K562 (cell line): ENCODE results near the gene P2RX2. TPM values are rescaled to one million over a fixed set of nuclear protein-coding genes. Genes with fewer than 3 reads are reported as not detected.
A peak's percentile ranks its signal among the peaks of the same experiment; 100 is the strongest.

Experiments used
- ATAC-seq: fragments of 200-7000 bp; cut with Tn5 transposase; 3 replicates; pipeline ENCODE4 v1.9.1; 2020; ENCODE audit warnings: moderate library complexity
- BruUV-seq: library from RNA; stranded (reverse); fragments of 400-500 nt; replicated peaks from 2 replicates; lab custom pipeline; 2021; lab: Mats Ljungman, UMichigan
- CTCF ChIA-PET: fragments of 300-600 bp; formaldehyde crosslinking; extraction: SDS; loops from one replicate; lab custom pipeline; 2021; ENCODE audit warnings: low intra/inter-chr PET ratio; lab: Yijun Ruan, JAX
- POLR2A ChIA-PET: fragments of 300-600, 350-650 bp; sonication (Branson Sonifier 250); formaldehyde crosslinking; extraction: SDS; loops from one replicate; lab custom pipeline; 2021; ENCODE audit warnings: antibody characterized with exemption, inconsistent platforms; lab: Yijun Ruan, JAX
- DNase-seq, 4 experiments: peaks; one replicate each; pipeline versions ENCODE4 v3.0.0 to v3.0.0-alpha.2; 2011 to 2018; ENCODE audit warnings: low spot score in 3 of 4, mixed read lengths in 3 of 4; ENCODE audit errors: extremely low read depth in 1 of 4
- FAIRE-seq: peaks from 2 replicates; lab custom pipeline; 2011; peaks lifted over from hg19 to GRCh38; lab: Jason Lieb, UNC
- H2AFZ ChIP-seq: 2 replicates; pipeline ENCODE4 v1.6.0; 2011; ENCODE audit warnings: low read depth, low read length, control low read depth, inconsistent platforms
- H3K27ac ChIP-seq: fragments of 200-600 bp; 3 replicates; pipeline ENCODE4 v1.8.0; 2011; ENCODE audit warnings: low read depth, mild to moderate bottlenecking, control low read depth, inconsistent platforms, low read length, moderate library complexity, mixed read lengths; ENCODE audit errors: extremely low read depth
- H3K27me3 ChIP-seq, 2 experiments: fragments of 300-600 bp in 1 of 2; 2 replicates in 1 of 2; 3 replicates in 1 of 2; pipeline versions ENCODE4 v1.6.0 to v1.8.0; 2011; ENCODE audit warnings: inconsistent platforms in 2 of 2, low read length in 2 of 2, mild to moderate bottlenecking in 1 of 2, mixed read lengths in 1 of 2, moderate library complexity in 1 of 2; ENCODE audit not compliant: control insufficient read depth in 2 of 2, insufficient read depth in 2 of 2
- H3K36me3 ChIP-seq: fragments of 300-600 bp; 3 replicates; pipeline ENCODE4 v1.8.0; 2011; ENCODE audit warnings: mild to moderate bottlenecking, low read length, inconsistent platforms; ENCODE audit not compliant: control insufficient read depth, insufficient read depth
- H3K4me1 ChIP-seq, 2 experiments: fragments of 200-600 bp in 1 of 2; replicated peaks in 1 of 2; 2 replicates in 1 of 2; 3 replicates in 1 of 2; pipeline versions ENCODE4 v1.5.1 to v1.8.0; 2011; ENCODE audit warnings: inconsistent platforms in 2 of 2, low read length in 2 of 2, mild to moderate bottlenecking in 1 of 2, mixed read lengths in 1 of 2, moderate library complexity in 1 of 2; ENCODE audit not compliant: control insufficient read depth in 2 of 2, insufficient read depth in 2 of 2
- H3K4me2 ChIP-seq: 2 replicates; pipeline ENCODE4 v1.6.1; 2011; ENCODE audit warnings: low read length, control low read depth, inconsistent platforms, mixed read lengths; ENCODE audit not compliant: insufficient read depth
- H3K4me3 ChIP-seq: fragments of 200-600 bp; sonication (generic), shearing (Covaris generic); 2 replicates; pipeline ENCODE4 v1.5.1; 2016; ENCODE audit warnings: control low read depth, inconsistent platforms
- H3K79me2 ChIP-seq: fragments of 200-600 bp; 3 replicates; pipeline ENCODE4 v1.8.0; 2011; ENCODE audit warnings: low read length, inconsistent platforms; ENCODE audit not compliant: control insufficient read depth, insufficient read depth
- H3K9ac ChIP-seq, 2 experiments: 2 replicates each; pipeline versions ENCODE4 v1.6.0 to v1.6.1; 2011; ENCODE audit warnings: low read depth in 2 of 2, low read length in 2 of 2, control low read depth in 1 of 2, inconsistent platforms in 1 of 2, mild to moderate bottlenecking in 1 of 2, mixed read lengths in 1 of 2; ENCODE audit not compliant: insufficient read depth in 1 of 2
- H3K9me1 ChIP-seq: one replicate; pipeline ENCODE4 v1.6.0; 2011; ENCODE audit warnings: inconsistent platforms, mild to moderate bottlenecking, low read length, moderate library complexity; ENCODE audit not compliant: control insufficient read depth, insufficient read depth
- H3K9me3 ChIP-seq: replicated peaks from 2 replicates; pipeline ENCODE4 v1.5.1; 2011; ENCODE audit warnings: low read depth, low read length, inconsistent platforms; ENCODE audit not compliant: control insufficient read depth, insufficient read depth
- H4K20me1 ChIP-seq: replicated peaks from 2 replicates; pipeline ENCODE4 v1.6.1; 2011; ENCODE audit warnings: low read length, inconsistent platforms, mixed read lengths; ENCODE audit not compliant: control insufficient read depth, insufficient read depth
- CHD1 ChIP-seq: fragments of 200-600 bp; sonication (generic); IDR thresholded peaks from one replicate; pipeline ENCODE4 v1.6.1; 2012; ENCODE audit warnings: mild to moderate bottlenecking, moderate library complexity, low read length, inconsistent platforms
- DACH1 ChIP-seq: fragments of 450-650 bp; IDR thresholded peaks from 2 replicates; pipeline ENCODE4 v1.6.1; 2018; ENCODE audit not compliant: partially characterized antibody
- ELF2 ChIP-seq: fragments of 250-450 bp; sonication (Bioruptor Pico); IDR thresholded peaks from 2 replicates; pipeline ENCODE4 v1.5.0; 2021; ENCODE audit warnings: mild to moderate bottlenecking
- EP400 ChIP-seq: fragments of 450-650 bp; IDR thresholded peaks from 2 replicates; pipeline ENCODE4 v1.6.1; 2017; ENCODE audit warnings: antibody characterized with exemption, mild to moderate bottlenecking, moderate library complexity
- EWSR1 ChIP-seq: fragments of 450-650 bp; IDR thresholded peaks from 2 replicates; pipeline ENCODE4 v1.6.1; 2018; ENCODE audit warnings: borderline replicate concordance, mild to moderate bottlenecking, low read depth, moderate library complexity; ENCODE audit not compliant: partially characterized antibody
- HINFP ChIP-seq: fragments of 450-650 bp; conservative IDR thresholded peaks from 2 replicates; pipeline ENCODE4 v1.6.1; 2016; ENCODE audit warnings: missing genetic modification characterization, low read depth, mild to moderate bottlenecking, control low read depth, missing compliant biosample characterization
- HLTF ChIP-seq: fragments of 450-650 bp; IDR thresholded peaks from 2 replicates; pipeline ENCODE4 v1.6.1; 2016
- HMG20B ChIP-seq: fragments of 250-450 bp; sonication (Bioruptor Pico); IDR thresholded peaks from 2 replicates; pipeline ENCODE4 v1.5.0; 2021; ENCODE audit warnings: mild to moderate bottlenecking
- MEF2A ChIP-seq: IDR thresholded peaks from 2 replicates; pipeline ENCODE4 v1.6.1; 2011; ENCODE audit warnings: low read depth, mild to moderate bottlenecking, low read length, moderate library complexity; ENCODE audit not compliant: control insufficient read depth
- POLR2G ChIP-seq: fragments of 200-400 bp; formaldehyde crosslinking; IDR thresholded peaks from 2 replicates; pipeline ENCODE4 v1.6.1; 2017; ENCODE audit warnings: low read depth, mild to moderate bottlenecking, antibody characterized with exemption, low read length, moderate library complexity
- SIRT6 ChIP-seq: IDR thresholded peaks from one replicate; pipeline ENCODE4 v1.6.1; 2012; ENCODE audit warnings: low read depth, mild to moderate bottlenecking, control low read depth, inconsistent platforms, low read length, moderate library complexity
- TCF3 ChIP-seq: sonication (generic); formaldehyde crosslinking; IDR thresholded peaks from 2 replicates; pipeline ENCODE4 v1.4.0; 2020; ENCODE audit warnings: mild to moderate bottlenecking, missing genetic modification reagents
- TEAD2 ChIP-seq: fragments of 450-650 bp; IDR thresholded peaks from 2 replicates; pipeline ENCODE4 v1.6.1; 2016; ENCODE audit warnings: missing genetic modification characterization, control low read depth, missing compliant biosample characterization
- ZBTB17 ChIP-seq: fragments of 450-650 bp; formaldehyde crosslinking; IDR thresholded peaks from 2 replicates; pipeline ENCODE4 v1.4.0; 2020; ENCODE audit warnings: mild to moderate bottlenecking
- WGBS: fragments of 100-300 bp; shearing (Covaris generic); methylation state at CpG from one replicate; pipeline ENCODE4 v1.1.6; 2016; ENCODE audit warnings: low coverage, mixed read lengths; ENCODE audit not compliant: insufficient coverage; ENCODE audit errors: missing lambda C conversion rate; 5-methylcytosine and 5-hydroxymethylcytosine counted together
- in situ Hi-C: fragments of 300-500 bp; cut with MboI; formaldehyde crosslinking; loops from 4 replicates; pipeline ENCODE4 v1.15.0; 2018; ENCODE audit warnings: inconsistent platforms, mixed read lengths
- intact Hi-C: fragments of 100-400 bp; cut with micrococcal nuclease; formaldehyde crosslinking; loops from 2 replicates; pipeline ENCODE4 v1.14.2; 2022
- polyA plus RNA-seq, 8 experiments: library from polyadenylated mRNA; depleted of rRNA in 4 of 8; stranded (reverse) in 5 of 8; unstranded in 3 of 8; fragments of >200 nt; fragmentation: Nextera tagmentation in 2 of 8; fragmentation: Illumina TruSeq in 1 of 8; extraction: Ambion mirVana in 2 of 8; extraction: Trizol in 1 of 8; gene quantifications; 2 replicates each; pipeline versions ENCODE4 v1.2.1 to v1.2.3, GENCODE V29; 2011 to 2014; ENCODE audit warnings: inconsistent platforms in 1 of 8, missing spikeins in 1 of 8
- total RNA-seq, 7 experiments: library from RNA; depleted of rRNA in 6 of 7; stranded (reverse); fragments of >200 nt in 6 of 7; fragmentation: Illumina TruSeq in 2 of 7; extraction: Trizol in 2 of 7; gene quantifications; 2 replicates each; pipeline versions ENCODE4 v1.2.1 to v1.2.3, GENCODE V29; 2011 to 2021; ENCODE audit warnings: low replicate concordance in 1 of 7
- TF ChIP-seq, protein P1 (sequence below): fragments of 250-450 bp; sonication (Bioruptor Pico); IDR thresholded peaks from 2 replicates; pipeline ENCODE4 v1.5.0; 2021

Gene P2RX2
- total and polyA plus RNA-seq, 9 of the 15 experiments (the other 6 are each of a cell fraction or from before 2014, with no cell fraction given): not detected

- intact Hi-C loops (no loop called here), in situ Hi-C loops (no loop called here)
- H3K9ac ChIP-seq: no peak overlapping the region; a peak in 1 of 4 replicates
- H4K20me1 ChIP-seq: no peaks in the 10 kb centered on the region; the same call in 1 of the 2 replicates
- POLR2A ChIA-PET: no interaction called here
- H3K4me3 ChIP-seq: no peak overlapping the region
- H3K4me1 ChIP-seq: peaks cover 0 to 61% of the 10 kb centered on the region in 2 experiments; a peak in 2 of 5 replicates
- FAIRE-seq: no peak
- BruUV-seq: no TSS peak
- ATAC-seq: no peak
- H3K27ac ChIP-seq: no peak overlapping the region
- no peak overlapping the region for H3K4me2 ChIP-seq
- H3K9me3 ChIP-seq: no peaks in the 10 kb centered on the region
- no peaks in the 10 kb centered on the region for H3K9me1 ChIP-seq
- CTCF ChIA-PET: no interaction called here
- no peak for DNase-seq
- 93% methylated on average over 10 of the region's 20 CpGs for WGBS
- peaks cover 87% of the 10 kb centered on the region; the same call in 2 of the 3 replicates for H3K36me3 ChIP-seq
- no peak overlapping the region for H2AFZ ChIP-seq
- 0 out of 3 replicates have a peak, but pooled peaks cover under 1% of the 10 kb centered on the region for H3K79me2 ChIP-seq
- H3K27me3 ChIP-seq: no peaks in the 10 kb centered on the region
- no peak for TF ChIP-seq HMG20B (CRISPR knock-in tag)
- no peak for TF ChIP-seq HLTF
- no peak for TF ChIP-seq EP400
- no peak for TF ChIP-seq TEAD2 (tag)
- TF ChIP-seq POLR2G: 0 out of 2 replicates have a peak, but pooled peaks have one; percentile 1
- TF ChIP-seq DACH1: no peak
Measured at GRCh38 chr12:132571598-132571997, 47.0 kb upstream of the P2RX2 start.

DNA sequence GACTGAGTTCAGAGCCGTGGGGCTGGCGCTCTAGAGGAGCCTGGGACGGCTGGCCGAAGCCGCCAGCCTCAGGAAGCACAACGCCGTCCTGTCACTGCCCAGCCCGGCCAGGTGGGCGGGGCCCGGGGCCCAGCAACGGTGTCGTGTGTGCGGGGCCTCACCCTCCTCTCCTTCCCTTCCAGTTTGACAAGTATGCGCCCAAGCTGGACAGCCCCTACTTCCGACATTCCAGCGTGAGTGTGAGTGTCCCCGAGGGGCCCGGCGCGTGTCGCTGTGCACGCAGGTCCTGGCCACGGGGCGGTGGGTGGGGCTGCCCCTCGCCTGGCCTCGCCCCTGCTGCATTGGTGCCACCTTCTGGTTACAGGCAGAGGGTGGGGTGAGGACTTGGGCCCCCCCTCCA lies 46.5 kb upstream of the P2RX2 start:
- no peak; the same call in 2 of the 3 replicates for ATAC-seq
- no peak for FAIRE-seq
- 90% methylated on average over 17 of the region's 26 CpGs for WGBS
- H3K27me3 ChIP-seq: no peaks in the 10 kb centered on the region
- intact Hi-C loops: no loop called here
- no peak overlapping the region for H3K27ac ChIP-seq
- no peak overlapping the region for H3K4me3 ChIP-seq
- POLR2A ChIA-PET: no interaction called here
- no peaks in the 10 kb centered on the region; the same call in 1 of the 2 replicates for H4K20me1 ChIP-seq
- H3K9me1 ChIP-seq: no peaks in the 10 kb centered on the region
- H3K9ac ChIP-seq: no peak overlapping the region
- CTCF ChIA-PET: no interaction called here
- no peak overlapping the region for H3K4me2 ChIP-seq
- H3K36me3 ChIP-seq: peaks cover 87% of the 10 kb centered on the region; the same call in 2 of the 3 replicates
- in situ Hi-C loops: no loop called here
- H2AFZ ChIP-seq: no peak overlapping the region
- no peaks in the 10 kb centered on the region for H3K9me3 ChIP-seq
- BruUV-seq: no TSS peak
- DNase-seq: no peak
- peaks cover 0 to 61% of the 10 kb centered on the region in 2 experiments; a peak in 2 of 5 replicates for H3K4me1 ChIP-seq
- no peaks in the 10 kb centered on the region for H3K79me2 ChIP-seq
- no peak for TF ChIP-seq ZBTB17
- no peak for TF ChIP-seq TCF3 (CRISPR knock-in tag)
- TF ChIP-seq MEF2A: no peak
- no peak for TF ChIP-seq CHD1
- no peak for TF ChIP-seq HINFP (tag)
- TF ChIP-seq EWSR1: no peak
- no peak for TF ChIP-seq ELF2 (CRISPR knock-in tag)
- no peak for TF ChIP-seq SIRT6
- TF ChIP-seq, protein P1, sequence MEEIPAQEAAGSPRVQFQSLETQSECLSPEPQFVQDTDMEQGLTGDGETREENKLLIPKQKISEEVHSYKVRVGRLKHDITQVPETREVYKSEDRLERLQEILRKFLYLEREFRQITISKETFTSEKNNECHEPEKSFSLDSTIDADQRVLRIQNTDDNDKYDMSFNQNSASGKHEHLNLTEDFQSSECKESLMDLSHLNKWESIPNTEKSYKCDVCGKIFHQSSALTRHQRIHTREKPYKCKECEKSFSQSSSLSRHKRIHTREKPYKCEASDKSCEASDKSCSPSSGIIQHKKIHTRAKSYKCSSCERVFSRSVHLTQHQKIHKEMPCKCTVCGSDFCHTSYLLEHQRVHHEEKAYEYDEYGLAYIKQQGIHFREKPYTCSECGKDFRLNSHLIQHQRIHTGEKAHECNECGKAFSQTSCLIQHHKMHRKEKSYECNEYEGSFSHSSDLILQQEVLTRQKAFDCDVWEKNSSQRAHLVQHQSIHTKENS (CRISPR knock-in tag): no peak
